ENCODE data around the gene KANK4. TPM values are rescaled to one million over a fixed set of nuclear protein-coding genes. Genes with fewer than 3 reads are reported as not detected.

Gene KANK4
- total RNA-seq, 4 donors from 2014 or later: 0.54 to 0.59 (median 0.56) TPM; not detected in 1

- intact Hi-C loops (cut with DNase I): no loop called here
- Histone ChIP-seq H3K36me3 (no peaks in the 10 kb centered on the region), H3K27ac (no peak overlapping the region), H3K27me3 (no peaks in the 10 kb centered on the region), H3K4me3 (replicated peaks in 1 of 3) (no peak overlapping the region), H3K4me1 (peaks cover 14 to 22% of the 10 kb centered on the region in 2 donors), H3K9me3 (no peaks in the 10 kb centered on the region)
- WGBS, 2 donors: 67 to 82% methylated on average over 5 of the region's 5 CpGs
- no peak for TF ChIP-seq CTCF (IDR thresholded peaks at IDR 0.05)
- no peak for TF ChIP-seq POLR2A (IDR thresholded peaks at IDR 0.05)
- DNase-seq: no peak
Measured at GRCh38 chr1:62283986-62284385, 35.2 kb downstream of the KANK4 start.

GRCh38 chr1:62282909-62283755 lies 36.1 kb downstream of the KANK4 start:
- no peak overlapping the region for H3K4me3 ChIP-seq (replicated peaks in 1 of 3)
- DNase-seq: no peak
- peaks cover 14 to 22% of the 10 kb centered on the region in 2 donors for H3K4me1 ChIP-seq
- intact Hi-C loops (cut with DNase I): no loop called here
- H3K27ac ChIP-seq: no peak overlapping the region
- WGBS, 2 donors: 77 to 79% methylated on average over 8 of the region's 8 CpGs
- no peaks in the 10 kb centered on the region for H3K27me3 ChIP-seq
- TF ChIP-seq CTCF (IDR thresholded peaks at IDR 0.05) (no peak), POLR2A (IDR thresholded peaks at IDR 0.05) (no peak)
- no peaks in the 10 kb centered on the region for H3K9me3 ChIP-seq
- H3K36me3 ChIP-seq: no peaks in the 10 kb centered on the region

- H3K36me3 ChIP-seq: no peaks in the 10 kb centered on the region
- 96% methylated on average over 4 of the region's 4 CpGs for WGBS, 2 donors
- no peak for DNase-seq
- H3K9me3 ChIP-seq: no peaks in the 10 kb centered on the region
- no peak overlapping the region for H3K27ac ChIP-seq
- H3K4me3 ChIP-seq (replicated peaks in 1 of 3): no peak overlapping the region
- TF ChIP-seq POLR2A (IDR thresholded peaks at IDR 0.05) (no peak), CTCF (IDR thresholded peaks at IDR 0.05) (no peak)
- H3K27me3 ChIP-seq: no peaks in the 10 kb centered on the region
- intact Hi-C loops (cut with DNase I): no loop called here
- peaks cover 14 to 21% of the 10 kb centered on the region in 2 donors for H3K4me1 ChIP-seq
Measured at GRCh38 chr1:62281922-62282555, 37.2 kb downstream of the KANK4 start.

DNA sequence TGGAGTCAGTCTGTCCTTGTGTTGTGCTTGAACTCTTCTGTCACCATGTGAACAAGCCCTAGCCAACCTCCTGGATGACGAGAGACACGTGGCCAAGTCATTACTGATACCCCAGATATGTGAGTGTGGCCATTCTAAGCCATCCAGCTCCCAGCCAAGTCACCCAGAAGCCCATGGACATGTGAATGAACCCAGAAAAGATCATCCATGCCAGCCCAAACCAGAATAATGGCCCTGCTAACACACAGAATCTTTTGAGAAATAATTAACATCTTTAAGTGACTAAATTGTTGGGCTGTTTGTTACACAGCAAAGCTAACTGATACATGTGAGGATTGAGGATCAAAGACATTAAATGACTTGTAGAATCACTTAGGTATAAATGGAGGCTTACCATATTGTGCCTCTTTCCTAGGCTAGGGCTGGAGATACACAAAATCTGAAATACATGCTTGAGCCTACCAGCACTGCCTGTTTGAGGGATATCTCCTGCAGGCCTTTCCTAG lies 38.2 kb downstream of the KANK4 start:
- TF ChIP-seq POLR2A (IDR thresholded peaks at IDR 0.05) (no peak), CTCF (IDR thresholded peaks at IDR 0.05) (no peak)
- no peak overlapping the region for H3K4me3 ChIP-seq (replicated peaks in 1 of 3)
- no peaks in the 10 kb centered on the region for H3K27me3 ChIP-seq
- WGBS, 2 donors: 50 to 90% methylated on average over 2 of the region's 2 CpGs
- H3K9me3 ChIP-seq: no peaks in the 10 kb centered on the region
- no peaks in the 10 kb centered on the region for H3K36me3 ChIP-seq
- intact Hi-C loops (cut with DNase I): no loop called here
- DNase-seq: no peak
- no peak overlapping the region for H3K27ac ChIP-seq
- peaks cover 4 to 11% of the 10 kb centered on the region in 2 donors for H3K4me1 ChIP-seq

GRCh38 chr1:62280150-62280549 lies 39.1 kb downstream of the KANK4 start:
- intact Hi-C loops (cut with DNase I): no loop called here
- Histone ChIP-seq H3K36me3 (no peaks in the 10 kb centered on the region), H3K4me3 (replicated peaks in 1 of 3) (no peak overlapping the region), H3K27me3 (no peaks in the 10 kb centered on the region), H3K9me3 (no peaks in the 10 kb centered on the region), H3K4me1 (peaks cover 0 to 2% of the 10 kb centered on the region in 2 donors), H3K27ac (no peak overlapping the region)
- WGBS, 2 donors: 62 to 73% methylated on average over 4 of the region's 4 CpGs
- TF ChIP-seq CTCF (IDR thresholded peaks at IDR 0.05) (no peak), POLR2A (IDR thresholded peaks at IDR 0.05) (no peak)
- no peak for DNase-seq
